NCI-H1417 (cell line): ENCODE results near the gene SH3D21.
A peak's percentile ranks its signal among the peaks of the same experiment; 100 is the strongest.

Experiments
- DNase-seq, 3 experiments: peaks; one replicate each; lab custom pipeline; 2025; lab: John Stamatoyannopoulos, UW

The SH3D21 gene

GRCh38 chr1:36330940-36331339 lies 24.8 kb downstream of the SH3D21 start:
- no peak for DNase-seq

DNA sequence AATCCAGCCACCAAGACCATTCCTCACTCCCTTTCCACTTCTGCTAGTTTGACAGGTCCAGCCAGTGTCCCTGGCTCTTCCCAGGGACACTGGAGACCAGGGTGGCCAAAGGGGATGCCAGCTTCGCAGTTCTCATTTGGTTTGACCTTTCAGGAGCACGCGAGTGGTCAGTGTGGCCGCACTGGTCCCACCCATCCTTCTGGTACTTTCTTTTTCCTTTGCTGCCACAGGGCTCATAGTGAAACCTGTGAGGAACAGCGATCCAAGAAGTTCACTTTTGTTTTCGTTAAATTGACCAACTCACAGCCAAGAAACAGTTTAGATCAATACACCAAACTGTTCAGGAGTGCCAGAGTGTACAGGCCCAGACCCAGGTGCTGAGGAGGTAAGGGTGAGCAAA lies 31.7 kb downstream of the SH3D21 start:
- no peak for DNase-seq

DNA sequence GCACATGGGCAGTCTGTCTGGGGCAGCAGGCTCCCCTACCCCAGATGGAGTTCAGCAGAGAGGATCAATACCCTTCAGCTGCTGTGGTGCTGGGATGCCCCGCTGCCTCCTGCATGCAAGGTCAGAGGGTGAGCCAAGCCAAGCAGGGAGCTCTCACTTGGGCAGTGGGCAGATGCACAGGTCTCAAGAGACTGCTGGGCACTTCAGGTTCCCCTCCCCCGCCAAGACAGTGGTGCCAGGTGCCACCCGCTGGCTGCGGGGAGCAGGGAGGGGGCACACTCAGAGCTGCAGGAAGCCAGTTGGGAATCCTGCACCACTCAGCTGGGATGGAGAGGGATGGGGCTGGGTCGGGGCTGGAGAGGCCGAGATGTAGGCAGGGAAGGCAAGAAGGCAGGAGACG lies 33.0 kb downstream of the SH3D21 start:
- peak in 1 of 3 experiments; percentile 16 for DNase-seq

DNA sequence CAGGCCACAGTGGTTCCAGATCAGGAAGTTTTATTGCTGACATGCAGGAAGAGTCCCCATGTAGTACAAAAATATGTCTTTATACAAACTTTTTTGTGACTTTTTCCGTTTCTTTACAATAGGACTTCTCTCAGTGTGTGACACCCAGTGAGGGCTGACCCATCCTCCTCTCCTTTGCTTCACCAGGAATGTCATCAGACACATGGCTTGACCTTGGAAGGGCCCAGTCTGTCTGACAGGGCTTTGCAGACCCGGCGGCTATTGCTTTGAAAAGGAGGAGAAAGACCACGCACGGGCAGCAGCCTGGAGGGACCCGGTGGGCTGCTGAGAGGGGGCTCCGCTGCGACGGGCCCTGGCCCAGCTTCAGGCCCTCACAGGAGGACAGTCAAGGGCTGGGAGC lies 33.4 kb downstream of the SH3D21 start:
- DNase-seq: no peak

DNA sequence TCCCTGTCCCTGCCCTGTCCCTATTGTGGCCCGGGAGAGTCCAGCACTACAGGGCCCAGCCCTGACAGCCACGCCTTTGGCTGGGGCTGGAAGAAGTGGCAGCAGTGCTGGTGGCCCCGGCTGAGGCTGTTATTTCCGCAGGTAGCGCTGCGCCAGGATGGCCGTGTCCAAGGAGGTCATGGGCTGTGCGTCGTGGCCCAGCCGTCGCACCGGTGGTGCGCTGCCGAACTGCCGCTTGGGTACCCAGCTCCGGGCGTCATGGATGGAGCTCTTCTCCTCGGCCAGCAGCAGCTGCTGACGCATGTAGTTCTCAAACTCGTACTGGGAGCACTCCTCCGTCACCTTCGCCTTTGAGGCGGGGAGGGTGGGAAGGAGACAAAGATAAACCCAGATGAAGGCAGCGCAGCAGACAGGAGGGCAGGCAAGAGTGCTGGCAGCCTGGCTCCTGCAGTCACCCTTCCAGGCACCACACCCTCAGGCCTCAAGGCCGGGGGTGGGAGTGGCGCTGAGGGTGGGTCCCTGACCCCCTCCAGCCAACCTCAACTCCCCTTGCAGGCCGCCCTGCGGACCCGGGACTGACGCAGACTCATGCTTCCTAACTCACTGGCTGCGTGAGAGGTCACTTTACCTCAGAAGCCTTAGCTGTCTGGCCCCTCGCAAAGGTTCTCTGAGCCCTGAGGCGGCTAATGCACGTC lies 35.6 kb downstream of the SH3D21 start:
- no peak for DNase-seq

DNA sequence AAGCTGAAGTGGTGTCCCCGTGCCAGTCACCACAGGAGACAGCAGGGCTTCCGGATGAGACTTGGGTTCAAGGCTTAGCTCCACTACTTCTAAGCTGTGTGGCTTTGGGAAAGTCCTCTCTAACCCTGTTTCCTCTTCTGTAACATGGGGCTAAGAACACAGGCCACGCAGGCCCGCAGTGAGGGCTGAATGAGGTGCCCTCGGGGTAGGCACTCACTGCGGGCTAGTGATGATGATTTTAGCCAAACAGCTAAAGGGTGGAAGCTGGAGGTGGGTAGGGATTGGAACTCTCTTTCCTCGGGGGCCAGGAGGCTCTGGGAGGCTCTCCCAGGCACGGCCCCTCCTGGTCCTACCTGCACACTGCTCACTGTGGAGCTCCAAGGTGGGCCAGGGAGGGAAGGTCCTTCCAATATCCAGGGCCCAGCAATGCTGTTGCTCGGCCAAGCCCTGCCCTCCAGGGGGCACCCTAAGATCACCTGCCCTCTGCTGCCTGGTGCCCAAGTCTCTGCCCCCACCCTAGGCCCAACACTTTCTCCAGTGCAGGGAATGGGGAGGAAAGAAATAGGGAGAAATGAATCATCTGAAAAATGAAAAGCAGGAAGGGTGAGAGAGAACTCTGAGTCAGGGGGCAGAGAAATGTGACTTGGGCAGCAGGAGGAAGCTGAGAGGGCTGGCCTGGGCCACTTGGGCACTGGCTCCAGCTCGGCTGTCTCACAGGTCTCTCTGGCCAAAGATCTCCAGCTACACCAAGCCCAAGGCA lies 36.4 kb downstream of the SH3D21 start:
- peak; percentile 4 to 27 (median 13) for DNase-seq

DNA sequence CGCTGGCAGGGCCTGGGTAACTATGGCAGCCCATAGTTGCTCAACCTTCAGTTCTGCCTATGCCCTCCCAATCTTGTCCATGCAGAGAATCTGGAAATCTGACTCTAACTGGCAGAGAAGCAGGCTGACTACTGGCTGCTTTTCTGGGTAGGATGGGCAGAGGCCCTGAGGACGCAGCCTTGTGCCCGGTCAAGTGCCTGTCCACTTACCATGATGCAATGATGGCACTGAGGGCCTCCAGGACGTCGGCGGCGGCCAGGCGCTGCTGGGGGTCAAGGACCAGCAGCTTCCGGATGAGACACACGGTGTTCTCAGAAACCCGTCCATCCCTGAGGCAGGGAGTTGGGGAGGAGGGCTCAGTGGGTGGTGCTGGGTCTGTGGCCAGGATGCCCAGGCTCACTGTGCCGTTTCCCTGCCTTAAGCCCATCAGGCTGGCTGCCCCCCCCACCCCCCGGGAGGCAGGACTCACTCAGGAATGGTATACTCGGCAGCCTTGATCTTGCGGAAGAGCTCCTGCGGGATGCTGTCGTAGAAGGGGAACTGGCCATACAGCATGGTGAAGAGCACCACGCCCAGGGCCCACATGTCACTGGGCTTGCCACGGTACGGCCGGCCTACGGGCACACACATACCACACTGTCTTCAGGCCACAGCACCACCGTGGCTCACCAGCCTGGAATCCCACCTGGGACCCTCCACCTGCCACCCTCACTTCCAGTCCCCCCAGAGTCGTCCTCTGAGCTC lies 37.7 kb downstream of the SH3D21 start:
- no peak for DNase-seq

- DNase-seq: no peak
Measured at GRCh38 chr1:36344395-36344680, 38.2 kb downstream of the SH3D21 start.

GRCh38 chr1:36345353-36345752 lies 39.2 kb downstream of the SH3D21 start:
- DNase-seq: no peak

GRCh38 chr1:36346741-36347370 lies 40.7 kb downstream of the SH3D21 start:
- DNase-seq: no peak

DNA sequence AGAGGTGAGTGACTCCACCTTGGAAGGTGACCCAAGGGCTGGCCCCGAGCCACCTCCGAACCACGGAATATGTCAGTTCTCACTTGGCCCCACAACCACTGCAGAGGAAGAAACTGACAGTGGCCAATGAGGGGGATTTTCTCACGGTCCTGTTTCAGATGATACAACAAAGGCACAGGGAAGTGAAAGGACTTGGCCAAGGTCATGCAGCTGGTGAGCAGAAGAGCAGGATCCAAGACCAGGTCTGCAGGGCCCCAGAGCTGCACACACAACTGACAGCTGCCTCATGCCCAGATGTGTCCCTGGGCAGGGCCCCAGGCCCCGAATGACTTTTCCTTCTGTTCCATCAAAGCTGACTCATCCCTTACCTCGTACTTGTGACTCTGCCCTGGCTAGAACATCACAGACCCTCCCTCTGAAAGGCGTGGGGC lies 43.1 kb downstream of the SH3D21 start:
- no peak for DNase-seq

DNA sequence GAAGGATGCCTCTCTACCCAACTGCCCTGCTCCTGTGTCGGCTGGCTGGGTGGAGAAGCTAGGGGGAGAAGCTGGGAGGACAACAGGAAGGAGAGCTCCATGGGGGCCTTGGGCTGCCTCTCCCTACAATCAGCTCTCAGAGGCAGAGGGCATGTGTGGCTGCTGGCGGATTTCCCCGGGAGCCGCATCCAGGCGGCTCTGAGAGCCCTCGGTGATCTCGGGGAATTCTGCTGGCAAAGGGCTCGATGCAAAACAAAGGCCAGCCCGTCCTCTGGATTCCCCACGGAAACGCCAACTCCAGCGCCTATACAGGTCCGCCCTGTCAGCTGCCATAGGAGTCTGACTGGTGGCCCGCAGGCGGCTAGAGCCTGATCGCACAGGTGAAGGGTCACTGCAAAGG lies 43.7 kb downstream of the SH3D21 start:
- no peak for DNase-seq

DNA sequence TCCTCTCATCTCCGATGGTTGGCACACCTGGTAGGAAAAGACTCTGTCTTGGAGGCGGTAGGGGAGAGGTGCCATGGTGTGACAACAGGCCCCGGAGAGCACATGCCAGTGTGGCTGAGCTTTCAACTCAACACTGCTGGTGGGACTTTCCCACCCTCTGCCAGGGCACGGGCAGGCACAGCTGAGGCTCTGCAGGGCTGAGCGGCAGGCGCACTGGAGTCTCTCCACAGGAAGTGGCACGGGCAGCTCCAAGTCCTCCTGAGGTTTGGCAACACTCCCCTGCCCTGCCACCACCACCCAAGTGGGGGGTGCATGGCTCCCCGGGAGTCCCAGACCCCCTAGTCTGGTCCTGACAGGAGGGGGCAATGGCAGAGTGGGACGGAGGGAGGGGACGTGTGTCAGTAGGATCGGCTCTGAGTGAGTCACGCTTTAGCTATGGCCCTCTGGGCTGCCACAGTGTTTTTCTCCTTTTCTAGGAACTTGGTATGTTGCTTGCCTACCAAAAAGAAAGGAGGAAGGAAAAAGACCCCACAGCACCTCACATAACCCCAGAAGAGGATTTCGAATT lies 44.6 kb downstream of the SH3D21 start:
- DNase-seq: no peak

DNA sequence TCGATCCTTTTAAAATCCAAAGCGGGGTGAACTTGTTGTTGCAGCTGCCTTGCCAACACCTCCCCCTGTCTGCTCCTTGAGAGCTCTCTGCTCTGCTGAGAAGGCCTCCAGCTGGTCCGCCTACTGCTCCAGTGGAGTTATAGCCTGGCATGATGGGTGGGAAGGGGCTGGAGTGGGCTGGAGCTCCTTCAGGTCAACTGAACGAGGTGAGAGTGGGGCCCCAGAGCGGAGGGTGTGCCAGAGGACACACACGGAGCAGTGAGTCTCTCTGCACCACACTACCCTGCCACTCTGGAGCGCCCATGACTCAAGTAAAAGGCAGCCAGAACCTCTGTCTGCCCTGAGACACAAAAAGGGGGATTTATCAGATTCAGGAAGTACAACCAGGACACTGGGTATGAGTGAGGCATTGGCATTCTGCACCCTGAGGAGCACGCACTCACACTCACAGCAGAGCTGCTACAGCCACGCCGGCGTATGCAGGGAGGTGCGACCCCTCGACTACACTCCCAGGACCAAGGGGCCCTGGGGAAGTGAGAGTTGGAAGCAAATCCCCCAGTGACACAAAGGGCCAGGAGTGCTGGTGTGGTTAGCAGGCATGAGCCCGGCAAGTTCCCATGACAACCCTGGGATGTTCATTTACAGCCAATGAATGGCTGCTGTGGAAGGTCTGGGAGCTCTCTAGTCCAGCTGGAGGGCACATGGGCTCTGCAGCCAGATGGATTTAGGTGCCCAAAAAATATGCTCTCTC lies 45.2 kb downstream of the SH3D21 start:
- peak in 1 of 3 experiments; percentile 7 for DNase-seq

- DNase-seq: no peak
Measured at GRCh38 chr1:36352125-36352909, 46.1 kb downstream of the SH3D21 start.

- no peak for DNase-seq
Measured at GRCh38 chr1:36352910-36353878, 47.0 kb downstream of the SH3D21 start.

GRCh38 chr1:36354486-36354885 lies 48.3 kb downstream of the SH3D21 start:
- DNase-seq: no peak

DNA sequence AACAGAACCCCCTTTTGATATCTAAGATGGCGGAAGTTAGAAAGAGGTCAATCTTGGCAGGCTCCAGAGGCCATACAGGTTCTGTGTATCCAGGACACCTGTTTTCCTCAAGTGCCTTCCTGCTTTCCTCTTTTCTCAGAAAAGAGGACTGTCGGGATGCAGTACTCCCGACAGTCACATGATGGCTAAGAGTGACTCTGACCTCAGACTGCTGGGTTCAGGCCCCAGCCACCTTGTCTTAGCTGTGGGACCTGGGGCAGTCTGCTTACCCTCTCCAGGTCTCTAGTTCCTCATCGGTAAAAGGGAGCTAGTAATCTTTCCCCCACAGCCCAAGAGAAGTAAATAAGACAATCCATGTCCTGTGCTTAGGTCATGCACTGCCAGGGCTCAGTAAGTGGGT lies 49.6 kb downstream of the SH3D21 start:
- no peak for DNase-seq

DNA sequence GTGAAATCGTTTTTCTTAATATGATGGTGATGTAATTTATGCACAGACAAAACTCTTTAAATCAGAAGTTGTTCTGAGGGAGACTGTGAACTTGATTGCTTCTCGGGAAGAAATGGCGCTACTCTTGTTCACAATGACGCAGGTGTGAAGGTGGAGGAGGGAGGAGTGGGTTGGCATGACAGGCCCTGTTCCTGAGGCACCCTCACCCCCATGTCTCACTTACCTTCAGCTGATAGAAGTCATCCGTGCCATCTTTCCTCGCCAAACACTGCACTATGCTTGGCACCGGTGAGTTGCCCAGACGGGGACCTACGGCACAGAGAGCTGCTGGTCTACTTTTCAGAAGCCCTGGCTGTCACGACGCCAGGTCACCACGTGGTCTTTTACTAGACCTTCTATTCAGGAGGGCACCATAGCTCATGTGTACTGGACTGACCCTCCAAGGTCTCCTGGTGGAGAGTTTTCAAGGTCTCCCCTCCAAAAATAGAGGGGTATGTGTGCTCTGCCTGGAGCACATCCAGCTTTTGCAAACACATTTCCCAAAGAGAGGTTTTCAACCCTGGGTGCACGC lies 52.4 kb downstream of the SH3D21 start:
- no peak for DNase-seq
